GM23248 (cell line): ENCODE measurements around the gene WWTR1.

ENCODE experiments used
- EZH2 ChIP-seq: fragments of 200-600 bp; sonication (generic); IDR thresholded peaks from 2 replicates; pipeline ENCODE4 v1.6.1; 2018; ENCODE audit warnings: antibody characterized with exemption, mild to moderate bottlenecking; ENCODE audit not compliant: insufficient read depth, poor library complexity, severe bottlenecking
- EZH2phosphoT487 ChIP-seq: fragments of 200-600 bp; sonication (generic); IDR thresholded peaks from 2 replicates; pipeline ENCODE4 v1.6.1; 2018; ENCODE audit warnings: antibody characterized with exemption, moderate library complexity, mild to moderate bottlenecking, low read depth; ENCODE audit not compliant: insufficient read depth

GRCh38 chr3:149701206-149701976, 43.6 kb upstream of the WWTR1 start:
- TF ChIP-seq EZH2phosphoT487, result no peak
- no peak for TF ChIP-seq EZH2
